GM19023 (cell line): ENCODE results near the gene ZNF618.

Source experiments
- ATAC-seq: cut with Tn5 transposase; IDR thresholded peaks from one replicate; pipeline ENCODE4 v1.9.1; 2021; ENCODE audit warnings: mild to moderate bottlenecking, moderate library complexity; ENCODE audit not compliant: unreplicated experiment

ZNF618 gene

DNA sequence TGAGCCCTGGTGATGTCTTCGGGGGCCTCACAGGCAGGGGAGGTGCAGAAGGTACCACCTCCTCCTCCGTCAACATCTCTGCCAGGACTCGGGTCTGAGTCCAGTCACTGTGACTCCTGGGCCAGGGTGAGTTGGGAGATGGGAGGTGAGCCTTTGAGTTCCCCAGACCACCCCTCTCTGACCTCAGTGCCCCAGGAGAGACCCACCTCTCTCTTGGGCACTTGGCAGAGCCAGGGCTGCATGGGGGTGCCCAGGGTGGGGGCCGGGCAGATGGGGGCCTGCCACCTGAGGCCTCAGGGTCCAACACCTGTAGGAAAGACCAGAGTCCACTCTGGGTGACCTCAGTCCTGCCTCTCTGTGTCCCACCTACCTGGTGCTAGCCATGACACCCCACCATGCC lies 216.2 kb downstream of the ZNF618 start:
- ATAC-seq = no peak

- ATAC-seq = no peak
Observed at GRCh38 chr9:114093031-114093471, 216.9 kb downstream of the ZNF618 start.

- ATAC-seq = no peak
Observed at GRCh38 chr9:114093761-114094505, 217.8 kb downstream of the ZNF618 start.

- ATAC-seq = no peak
Observed at GRCh38 chr9:114094971-114095370, 218.9 kb downstream of the ZNF618 start.

DNA sequence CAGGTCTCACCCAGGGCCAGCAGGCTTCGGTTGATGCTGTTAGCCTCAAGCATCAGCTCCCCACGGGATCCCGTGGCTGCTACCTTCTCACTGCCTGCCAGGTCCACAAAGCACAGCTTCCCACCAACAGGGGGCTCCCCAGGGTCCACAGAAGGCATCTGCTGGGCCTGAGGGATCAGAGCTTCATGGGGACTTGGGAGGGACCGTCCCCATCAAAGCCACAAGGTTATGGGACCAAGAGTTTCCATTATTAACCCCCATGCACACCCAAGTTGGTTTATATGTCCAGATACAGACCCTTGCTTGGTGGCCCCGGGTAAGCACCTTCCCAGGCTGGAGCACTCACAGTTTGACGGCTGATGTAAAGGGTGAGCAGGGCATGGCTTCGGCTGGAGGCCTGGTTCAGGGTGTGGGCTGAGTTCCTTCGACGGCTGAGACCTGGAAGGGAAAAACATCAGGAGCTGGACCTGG lies 220.0 kb downstream of the ZNF618 start:
- no peak for ATAC-seq

GRCh38 chr9:114096866-114097612 lies 220.9 kb downstream of the ZNF618 start:
- ATAC-seq = no peak

- ATAC-seq = no peak
Observed at GRCh38 chr9:114097613-114098020, 221.5 kb downstream of the ZNF618 start.

DNA sequence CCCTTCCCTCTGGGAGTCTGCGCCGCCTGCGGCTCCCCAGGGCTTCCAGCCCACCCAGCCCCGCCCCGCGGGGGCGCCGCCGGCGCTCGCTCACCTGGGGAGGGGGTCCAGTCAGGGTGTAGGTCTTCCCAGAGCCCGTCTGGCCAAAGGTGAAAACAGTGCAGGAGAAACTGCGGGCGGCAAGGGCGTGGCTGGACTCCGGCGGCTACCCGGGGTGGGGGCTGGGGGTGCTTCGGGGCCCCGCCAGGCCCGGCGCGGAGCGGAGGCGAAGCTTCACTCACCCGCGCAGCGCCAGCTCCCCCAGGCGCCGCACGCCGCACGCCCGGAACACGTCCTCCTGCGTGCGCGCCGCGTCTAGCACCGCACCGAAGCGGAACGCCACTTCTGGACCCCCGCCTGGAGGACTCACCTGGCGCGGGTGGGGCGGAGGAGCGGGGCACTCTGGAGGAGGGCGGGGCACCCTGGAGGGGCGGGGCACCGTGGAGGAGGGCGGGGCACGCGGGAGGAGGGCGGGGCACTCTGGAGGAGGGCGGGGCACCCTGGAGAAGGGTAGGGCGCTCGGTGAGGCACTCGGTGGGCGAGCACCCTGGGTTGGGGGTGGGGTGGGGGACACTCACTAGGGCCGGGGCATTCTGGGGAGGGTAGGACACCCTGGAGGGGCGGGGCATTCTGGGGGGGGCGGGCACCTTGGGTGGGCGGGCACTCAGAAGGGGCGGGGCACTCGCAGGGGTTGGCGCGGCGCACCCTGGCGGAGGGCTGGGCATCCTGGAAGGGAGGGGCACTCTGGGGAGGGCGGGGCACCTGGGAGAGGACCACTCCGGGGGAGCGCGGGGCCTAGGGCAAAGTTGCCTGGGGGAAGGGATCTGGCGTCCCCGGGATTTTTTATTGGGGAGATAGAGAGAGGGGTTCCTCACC lies 222.2 kb downstream of the ZNF618 start:
- no peak for ATAC-seq

- ATAC-seq = no peak
Observed at GRCh38 chr9:114098936-114099668, 223.0 kb downstream of the ZNF618 start, which contains the start of gene KIF12. TSS of gene KIF12 (minus strand) at chr9:114099292. CDS start at chr9:114099276, 16 bp downstream.

DNA sequence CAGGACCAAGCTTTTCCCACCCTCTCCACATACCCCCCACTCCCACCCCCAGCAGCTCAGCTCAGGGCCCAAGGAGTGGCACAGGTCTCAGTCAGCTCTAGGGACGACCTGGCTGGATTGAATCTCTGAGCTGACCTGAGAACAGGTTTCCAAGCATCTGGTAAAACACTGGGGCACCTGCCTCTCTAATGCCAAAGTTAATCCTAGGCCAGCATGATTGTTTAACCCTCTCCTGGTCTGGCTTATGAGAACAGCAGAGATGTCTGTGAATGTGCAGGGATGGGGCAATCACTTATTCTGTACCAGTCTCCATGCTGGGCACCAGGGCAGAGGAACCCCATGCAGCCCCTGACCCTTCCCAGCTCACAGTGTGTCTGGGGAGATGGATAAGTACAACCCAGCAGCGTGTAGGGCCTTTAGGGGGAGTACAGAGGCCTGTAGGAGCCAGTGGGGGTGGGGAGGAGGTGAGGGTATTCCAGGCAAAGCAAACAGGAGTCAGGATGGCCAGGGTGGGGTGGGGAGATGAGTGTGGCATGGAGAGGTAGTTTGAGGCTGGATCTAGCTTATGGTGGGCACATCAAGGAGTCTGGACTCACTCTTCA lies 223.7 kb downstream of the ZNF618 start:
- ATAC-seq = no peak

GRCh38 chr9:114100536-114100935 lies 224.4 kb downstream of the ZNF618 start:
- ATAC-seq = no peak

DNA sequence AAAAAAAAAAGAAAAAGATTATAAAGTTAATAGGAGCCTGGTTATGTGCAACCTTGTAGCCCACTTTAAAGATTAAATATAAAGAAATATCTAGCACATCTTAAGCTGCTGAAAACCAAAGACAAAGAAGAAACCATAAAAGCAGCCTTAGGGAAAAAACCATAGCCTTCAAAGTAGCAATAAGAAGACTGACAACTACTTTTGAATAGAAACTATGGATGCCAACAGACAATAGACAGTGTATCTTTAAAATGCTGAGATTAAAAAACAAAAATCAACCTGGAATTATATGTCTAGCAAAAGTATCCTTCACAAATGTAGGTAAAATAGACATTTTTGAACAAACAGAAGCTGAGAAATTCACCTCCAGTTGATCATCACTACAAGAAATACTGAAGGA lies 226.4 kb downstream of the ZNF618 start:
- no peak for ATAC-seq

DNA sequence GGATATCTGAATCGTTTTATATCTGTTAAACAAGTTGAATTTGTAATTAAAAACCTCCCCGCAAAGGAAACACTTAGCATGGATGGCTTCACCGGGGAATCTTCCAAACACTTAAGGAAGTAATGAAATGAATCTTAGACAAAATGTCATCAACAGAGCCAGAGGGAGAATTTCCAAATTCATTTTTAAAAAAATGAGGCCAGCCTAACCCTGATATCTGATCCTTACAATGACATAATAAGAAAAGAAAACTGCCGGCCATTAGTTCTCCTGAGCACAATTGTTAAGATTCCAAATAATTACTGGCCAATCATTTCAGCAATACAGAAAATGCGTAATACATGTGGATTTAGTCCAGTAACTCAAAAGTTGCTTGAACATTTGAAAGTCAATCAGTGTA lies 229.1 kb downstream of the ZNF618 start:
- no peak for ATAC-seq
